Measurements from ENCODE around the gene ADGRG2.
A peak's percentile ranks its signal among the peaks of the same experiment; 100 is the strongest.
"Not testable (repeated sequence)": the region's sequence is repeated elsewhere in the genome, so short reads cannot be mapped to it uniquely, and the experiment has no call there.

ADGRG2 gene

GRCh38 chrX:19059067-19059466 is 63.2 kb downstream of the ADGRG2 start:
- peak in 1 of 2 donors; percentile 22 for ATAC-seq (replicated peaks)
- no peak for DNase-seq
- H3K27ac Mint-ChIP-seq = no peak overlapping the region
- H3K36me3 Mint-ChIP-seq = no peaks in the 10 kb centered on the region
- H3K4me1 Mint-ChIP-seq = no peaks in the 10 kb centered on the region
- H3K4me3 Mint-ChIP-seq = no peak overlapping the region
- H3K27me3 Mint-ChIP-seq = peaks cover 0 to 9% of the 10 kb centered on the region in 2 donors
- H3K9me3 Mint-ChIP-seq = no peaks in the 10 kb centered on the region

GRCh38 chrX:19057856-19058255 is 64.4 kb downstream of the ADGRG2 start:
- no peaks in the 10 kb centered on the region for H3K36me3 Mint-ChIP-seq
- H3K9me3 Mint-ChIP-seq = no peaks in the 10 kb centered on the region
- no peak for ATAC-seq (replicated peaks)
- peaks cover 0 to 9% of the 10 kb centered on the region in 2 donors for H3K27me3 Mint-ChIP-seq
- no peak overlapping the region for H3K4me3 Mint-ChIP-seq
- no peak for DNase-seq
- H3K4me1 Mint-ChIP-seq = no peaks in the 10 kb centered on the region
- H3K27ac Mint-ChIP-seq = no peak overlapping the region

- DNase-seq (no peak), ATAC-seq (replicated peaks) (no peak)
- no peak overlapping the region for H3K4me3 Mint-ChIP-seq
- H3K4me1 Mint-ChIP-seq = no peaks in the 10 kb centered on the region
- peaks cover 0 to 6% of the 10 kb centered on the region in 2 donors for H3K9me3 Mint-ChIP-seq
- no peaks in the 10 kb centered on the region for H3K36me3 Mint-ChIP-seq
- H3K27me3 Mint-ChIP-seq = peaks cover 0 to 3% of the 10 kb centered on the region in 2 donors
- no peak overlapping the region for H3K27ac Mint-ChIP-seq
Observed at GRCh38 chrX:19049110-19049509, 73.2 kb downstream of the ADGRG2 start.

GRCh38 chrX:19046343-19047215 is 75.7 kb downstream of the ADGRG2 start:
- H3K9me3 Mint-ChIP-seq = peaks cover 0 to 9% of the 10 kb centered on the region in 2 donors
- ATAC-seq (replicated peaks) (no peak), DNase-seq (no peak)
- H3K27ac Mint-ChIP-seq = no peak overlapping the region
- H3K4me1 Mint-ChIP-seq = no peaks in the 10 kb centered on the region
- no peaks in the 10 kb centered on the region for H3K36me3 Mint-ChIP-seq
- peaks cover 0 to 3% of the 10 kb centered on the region in 2 donors for H3K27me3 Mint-ChIP-seq
- no peak overlapping the region for H3K4me3 Mint-ChIP-seq

GRCh38 chrX:19040373-19040772 is 81.9 kb downstream of the ADGRG2 start:
- ATAC-seq (replicated peaks) = no peak
- Mint-ChIP-seq H3K4me3 (no peak overlapping the region), H3K27me3 (peaks cover 0 to 6% of the 10 kb centered on the region in 2 donors), H3K36me3 (no peaks in the 10 kb centered on the region), H3K4me1 (no peaks in the 10 kb centered on the region), H3K27ac (no peak overlapping the region), H3K9me3 (peaks cover 0 to 3% of the 10 kb centered on the region in 2 donors)
- no peak for DNase-seq

GRCh38 chrX:19034025-19034424 is 88.2 kb downstream of the ADGRG2 start:
- H3K4me1 Mint-ChIP-seq = no peaks in the 10 kb centered on the region
- H3K36me3 Mint-ChIP-seq = no peaks in the 10 kb centered on the region
- ATAC-seq (replicated peaks) (no peak), DNase-seq (no peak)
- peaks cover 0 to 1% of the 10 kb centered on the region in 2 donors for H3K9me3 Mint-ChIP-seq
- peaks cover 0 to 6% of the 10 kb centered on the region in 2 donors for H3K27me3 Mint-ChIP-seq
- no peak overlapping the region for H3K27ac Mint-ChIP-seq
- no peak overlapping the region for H3K4me3 Mint-ChIP-seq

DNA sequence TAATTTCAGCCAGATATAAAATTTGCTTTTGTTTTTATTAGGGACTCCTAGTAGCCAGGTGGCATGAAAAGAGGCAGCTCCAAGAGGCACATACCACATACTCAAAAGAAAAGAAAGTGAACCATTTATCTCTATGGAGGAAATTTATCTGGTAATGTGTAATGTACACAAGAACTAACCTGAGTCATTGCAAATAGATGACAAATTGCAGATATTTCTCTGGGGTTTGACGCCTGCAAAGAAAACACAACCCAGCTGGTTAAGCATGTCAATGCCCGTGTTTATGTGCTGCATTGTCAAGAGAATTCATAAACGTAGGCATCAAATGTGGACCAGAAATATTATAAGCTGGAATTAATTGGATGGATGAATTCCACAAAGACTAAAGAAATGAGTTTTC is 91.5 kb downstream of the ADGRG2 start:
- H3K27me3 Mint-ChIP-seq = no peaks in the 10 kb centered on the region
- H3K4me1 Mint-ChIP-seq = no peaks in the 10 kb centered on the region
- peaks cover 0 to 1% of the 10 kb centered on the region in 2 donors for H3K9me3 Mint-ChIP-seq
- H3K36me3 Mint-ChIP-seq = no peaks in the 10 kb centered on the region
- ATAC-seq (replicated peaks) = no peak
- DNase-seq = no peak
- no peak overlapping the region for H3K4me3 Mint-ChIP-seq
- H3K27ac Mint-ChIP-seq = no peak overlapping the region

GRCh38 chrX:19028560-19028959 is 93.7 kb downstream of the ADGRG2 start:
- Mint-ChIP-seq H3K36me3 (no peaks in the 10 kb centered on the region), H3K27ac (no peak overlapping the region), H3K4me3 (no peak overlapping the region), H3K9me3 (peaks cover 0 to 1% of the 10 kb centered on the region in 2 donors), H3K4me1 (no peaks in the 10 kb centered on the region), H3K27me3 (no peaks in the 10 kb centered on the region)
- DNase-seq = no peak
- no peak for ATAC-seq (replicated peaks)

DNA sequence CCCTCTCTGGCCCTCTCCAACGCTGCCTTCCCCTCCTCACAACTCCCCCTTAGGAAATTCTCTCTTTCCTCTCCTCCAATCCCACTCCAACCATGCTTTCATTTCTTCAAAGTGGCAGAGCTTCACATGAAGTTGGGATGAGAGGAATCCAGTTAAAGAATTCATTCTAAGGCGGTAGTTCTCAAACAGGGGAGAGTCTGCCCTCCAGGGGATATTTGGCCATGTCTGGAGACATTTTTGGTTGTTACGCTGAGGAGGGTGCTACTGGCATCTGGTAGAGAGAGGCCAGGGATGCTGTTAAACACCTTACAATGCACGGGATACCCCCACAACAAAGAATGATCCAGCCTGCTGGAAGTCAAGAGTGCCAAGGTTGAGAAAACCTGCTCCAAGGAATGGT is 97.9 kb downstream of the ADGRG2 start:
- no peaks in the 10 kb centered on the region for H3K9me3 Mint-ChIP-seq
- no peak overlapping the region for H3K4me3 Mint-ChIP-seq
- no peak overlapping the region for H3K27ac Mint-ChIP-seq
- no peaks in the 10 kb centered on the region for H3K36me3 Mint-ChIP-seq
- no peak for ATAC-seq (replicated peaks)
- H3K27me3 Mint-ChIP-seq = no peaks in the 10 kb centered on the region
- DNase-seq = no peak
- H3K4me1 Mint-ChIP-seq = no peaks in the 10 kb centered on the region

GRCh38 chrX:19019996-19020395 is 102.3 kb downstream of the ADGRG2 start:
- H3K9me3 Mint-ChIP-seq = no peaks in the 10 kb centered on the region
- DNase-seq (no peak), ATAC-seq (replicated peaks) (no peak)
- no peaks in the 10 kb centered on the region for H3K4me1 Mint-ChIP-seq
- no peaks in the 10 kb centered on the region for H3K27me3 Mint-ChIP-seq
- no peak overlapping the region for H3K27ac Mint-ChIP-seq
- H3K36me3 Mint-ChIP-seq = no peaks in the 10 kb centered on the region
- no peak overlapping the region for H3K4me3 Mint-ChIP-seq

DNA sequence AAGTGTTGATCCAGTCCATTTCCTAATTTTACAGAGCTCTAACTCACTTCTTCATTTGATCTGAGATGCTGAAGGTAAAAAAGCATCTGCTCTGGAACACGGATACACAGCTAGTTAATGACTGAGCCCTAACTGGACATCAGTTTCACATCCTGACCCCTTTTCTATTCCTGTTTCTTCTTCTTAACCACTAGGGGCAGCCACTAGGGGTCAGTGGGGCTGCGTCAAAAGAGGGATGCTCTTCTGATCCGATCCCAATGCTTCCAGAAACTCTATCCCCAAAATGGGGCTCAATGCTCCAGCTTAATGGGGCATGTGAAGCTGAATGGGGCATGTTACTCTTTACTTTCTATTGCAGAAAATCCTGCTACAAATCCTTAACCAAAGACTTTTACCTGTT is 105.0 kb downstream of the ADGRG2 start:
- no peak for ATAC-seq (replicated peaks)
- Mint-ChIP-seq H3K4me3 (no peak overlapping the region), H3K27me3 (no peaks in the 10 kb centered on the region), H3K4me1 (no peaks in the 10 kb centered on the region), H3K27ac (no peak overlapping the region), H3K36me3 (no peaks in the 10 kb centered on the region), H3K9me3 (no peaks in the 10 kb centered on the region)
- no peak for DNase-seq

- not testable (repeated sequence) for H3K27ac Mint-ChIP-seq; DNase-seq; H3K36me3 Mint-ChIP-seq; H3K9me3 Mint-ChIP-seq; H3K4me3 Mint-ChIP-seq; H3K4me1 Mint-ChIP-seq; H3K27me3 Mint-ChIP-seq; ATAC-seq (replicated peaks)
Observed at GRCh38 chrX:19016614-19017013, 105.7 kb downstream of the ADGRG2 start.

GRCh38 chrX:19007868-19008267 is 114.4 kb downstream of the ADGRG2 start:
- H3K4me3 Mint-ChIP-seq = no peak overlapping the region
- ATAC-seq (replicated peaks) = no peak
- no peak overlapping the region for H3K27ac Mint-ChIP-seq
- H3K36me3 Mint-ChIP-seq = no peaks in the 10 kb centered on the region
- H3K4me1 Mint-ChIP-seq = no peaks in the 10 kb centered on the region
- H3K9me3 Mint-ChIP-seq = no peaks in the 10 kb centered on the region
- H3K27me3 Mint-ChIP-seq = no peaks in the 10 kb centered on the region
- no peak for DNase-seq

- no peak overlapping the region for H3K4me3 Mint-ChIP-seq
- ATAC-seq (replicated peaks) (no peak), DNase-seq (no peak)
- no peaks in the 10 kb centered on the region for H3K27me3 Mint-ChIP-seq
- H3K36me3 Mint-ChIP-seq = no peaks in the 10 kb centered on the region
- no peak overlapping the region for H3K27ac Mint-ChIP-seq
- H3K4me1 Mint-ChIP-seq = no peaks in the 10 kb centered on the region
- H3K9me3 Mint-ChIP-seq = no peaks in the 10 kb centered on the region
Observed at GRCh38 chrX:19007011-19007410, 115.3 kb downstream of the ADGRG2 start.

DNA sequence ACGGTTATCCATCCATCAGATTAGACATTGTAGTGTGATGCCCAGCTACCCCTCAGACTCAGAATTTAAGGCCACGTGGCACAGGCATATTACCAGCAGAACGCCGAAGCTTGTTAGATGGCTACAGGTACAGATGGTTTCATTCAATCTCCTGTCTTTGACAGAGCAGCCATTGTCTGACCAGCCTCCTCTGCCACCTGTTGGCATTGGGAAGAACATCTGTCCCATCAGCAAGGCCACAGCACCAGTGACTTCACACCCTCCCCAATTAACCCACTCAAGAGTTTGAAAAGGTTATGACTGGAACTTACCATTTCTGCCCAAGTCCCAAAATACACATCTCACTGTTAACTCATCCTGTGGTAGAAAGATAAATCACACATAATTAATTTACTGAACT is 116.4 kb downstream of the ADGRG2 start:
- no peak for ATAC-seq (replicated peaks)
- Mint-ChIP-seq H3K36me3 (no peaks in the 10 kb centered on the region), H3K4me3 (no peak overlapping the region), H3K27me3 (no peaks in the 10 kb centered on the region), H3K9me3 (no peaks in the 10 kb centered on the region), H3K4me1 (no peaks in the 10 kb centered on the region), H3K27ac (no peak overlapping the region)
- no peak for DNase-seq
